K562 (cell line): Measurements from ENCODE around the gene RORC. TPM values are rescaled to one million over a fixed set of nuclear protein-coding genes. Genes with fewer than 3 reads are reported as not detected.

ENCODE experiments used
- ATAC-seq: fragments of 200-7000 bp; cut with Tn5 transposase; 3 replicates; pipeline ENCODE4 v1.9.1; 2020; ENCODE audit warnings: moderate library complexity
- BruUV-seq: library from RNA; stranded (reverse); fragments of 400-500 nt; replicated peaks from 2 replicates; lab custom pipeline; 2021; lab: Mats Ljungman, UMichigan
- CTCF ChIA-PET: fragments of 300-600 bp; formaldehyde crosslinking; extraction: SDS; loops from one replicate; lab custom pipeline; 2021; ENCODE audit warnings: low intra/inter-chr PET ratio; lab: Yijun Ruan, JAX
- POLR2A ChIA-PET: fragments of 300-600, 350-650 bp; sonication (Branson Sonifier 250); formaldehyde crosslinking; extraction: SDS; loops from one replicate; lab custom pipeline; 2021; ENCODE audit warnings: antibody characterized with exemption, inconsistent platforms; lab: Yijun Ruan, JAX
- DNase-seq, 4 experiments: peaks; one replicate each; pipeline versions ENCODE4 v3.0.0 to v3.0.0-alpha.2; 2011 to 2018; ENCODE audit warnings: low spot score in 3 of 4, mixed read lengths in 3 of 4; ENCODE audit errors: extremely low read depth in 1 of 4
- FAIRE-seq: peaks from 2 replicates; lab custom pipeline; 2011; peaks lifted over from hg19 to GRCh38; lab: Jason Lieb, UNC
- H2AFZ ChIP-seq: 2 replicates; pipeline ENCODE4 v1.6.0; 2011; ENCODE audit warnings: low read depth, low read length, control low read depth, inconsistent platforms
- H3K27ac ChIP-seq: fragments of 200-600 bp; 3 replicates; pipeline ENCODE4 v1.8.0; 2011; ENCODE audit warnings: low read depth, mild to moderate bottlenecking, control low read depth, inconsistent platforms, low read length, moderate library complexity, mixed read lengths; ENCODE audit errors: extremely low read depth
- H3K27me3 ChIP-seq, 2 experiments: fragments of 300-600 bp in 1 of 2; 2 replicates in 1 of 2; 3 replicates in 1 of 2; pipeline versions ENCODE4 v1.6.0 to v1.8.0; 2011; ENCODE audit warnings: inconsistent platforms in 2 of 2, low read length in 2 of 2, mild to moderate bottlenecking in 1 of 2, mixed read lengths in 1 of 2, moderate library complexity in 1 of 2; ENCODE audit not compliant: control insufficient read depth in 2 of 2, insufficient read depth in 2 of 2
- H3K36me3 ChIP-seq: fragments of 300-600 bp; 3 replicates; pipeline ENCODE4 v1.8.0; 2011; ENCODE audit warnings: mild to moderate bottlenecking, low read length, inconsistent platforms; ENCODE audit not compliant: control insufficient read depth, insufficient read depth
- H3K4me1 ChIP-seq, 2 experiments: fragments of 200-600 bp in 1 of 2; replicated peaks in 1 of 2; 2 replicates in 1 of 2; 3 replicates in 1 of 2; pipeline versions ENCODE4 v1.5.1 to v1.8.0; 2011; ENCODE audit warnings: inconsistent platforms in 2 of 2, low read length in 2 of 2, mild to moderate bottlenecking in 1 of 2, mixed read lengths in 1 of 2, moderate library complexity in 1 of 2; ENCODE audit not compliant: control insufficient read depth in 2 of 2, insufficient read depth in 2 of 2
- H3K4me2 ChIP-seq: 2 replicates; pipeline ENCODE4 v1.6.1; 2011; ENCODE audit warnings: low read length, control low read depth, inconsistent platforms, mixed read lengths; ENCODE audit not compliant: insufficient read depth
- H3K4me3 ChIP-seq: fragments of 200-600 bp; sonication (generic), shearing (Covaris generic); 2 replicates; pipeline ENCODE4 v1.5.1; 2016; ENCODE audit warnings: control low read depth, inconsistent platforms
- H3K79me2 ChIP-seq: fragments of 200-600 bp; 3 replicates; pipeline ENCODE4 v1.8.0; 2011; ENCODE audit warnings: low read length, inconsistent platforms; ENCODE audit not compliant: control insufficient read depth, insufficient read depth
- H3K9ac ChIP-seq, 2 experiments: 2 replicates each; pipeline versions ENCODE4 v1.6.0 to v1.6.1; 2011; ENCODE audit warnings: low read depth in 2 of 2, low read length in 2 of 2, control low read depth in 1 of 2, inconsistent platforms in 1 of 2, mild to moderate bottlenecking in 1 of 2, mixed read lengths in 1 of 2; ENCODE audit not compliant: insufficient read depth in 1 of 2
- H3K9me1 ChIP-seq: one replicate; pipeline ENCODE4 v1.6.0; 2011; ENCODE audit warnings: inconsistent platforms, mild to moderate bottlenecking, low read length, moderate library complexity; ENCODE audit not compliant: control insufficient read depth, insufficient read depth
- H3K9me3 ChIP-seq: replicated peaks from 2 replicates; pipeline ENCODE4 v1.5.1; 2011; ENCODE audit warnings: low read depth, low read length, inconsistent platforms; ENCODE audit not compliant: control insufficient read depth, insufficient read depth
- H4K20me1 ChIP-seq: replicated peaks from 2 replicates; pipeline ENCODE4 v1.6.1; 2011; ENCODE audit warnings: low read length, inconsistent platforms, mixed read lengths; ENCODE audit not compliant: control insufficient read depth, insufficient read depth
- FOSL1 ChIP-seq: fragments of 200-800 bp; sonication (Bioruptor generic); conservative IDR thresholded peaks from 2 replicates; pipeline ENCODE4 v1.6.1; 2016; ENCODE audit warnings: missing genetic modification characterization, missing compliant biosample characterization
- PTTG1 ChIP-seq: fragments of 450-650 bp; IDR thresholded peaks from 2 replicates; pipeline ENCODE4 v1.6.1; 2016; ENCODE audit warnings: low read depth, mild to moderate bottlenecking, missing genetic modification characterization, missing compliant biosample characterization
- WGBS: fragments of 100-300 bp; shearing (Covaris generic); methylation state at CpG from one replicate; pipeline ENCODE4 v1.1.6; 2016; ENCODE audit warnings: low coverage, mixed read lengths; ENCODE audit not compliant: insufficient coverage; ENCODE audit errors: missing lambda C conversion rate; 5-methylcytosine and 5-hydroxymethylcytosine counted together
- in situ Hi-C: fragments of 300-500 bp; cut with MboI; formaldehyde crosslinking; loops from 4 replicates; pipeline ENCODE4 v1.15.0; 2018; ENCODE audit warnings: inconsistent platforms, mixed read lengths
- intact Hi-C: fragments of 100-400 bp; cut with micrococcal nuclease; formaldehyde crosslinking; loops from 2 replicates; pipeline ENCODE4 v1.14.2; 2022
- polyA plus RNA-seq, 8 experiments: library from polyadenylated mRNA; depleted of rRNA in 4 of 8; stranded (reverse) in 5 of 8; unstranded in 3 of 8; fragments of >200 nt; fragmentation: Nextera tagmentation in 2 of 8; fragmentation: Illumina TruSeq in 1 of 8; extraction: Ambion mirVana in 2 of 8; extraction: Trizol in 1 of 8; gene quantifications; 2 replicates each; pipeline versions ENCODE4 v1.2.1 to v1.2.3, GENCODE V29; 2011 to 2014; ENCODE audit warnings: inconsistent platforms in 1 of 8, missing spikeins in 1 of 8
- total RNA-seq, 7 experiments: library from RNA; depleted of rRNA in 6 of 7; stranded (reverse); fragments of >200 nt in 6 of 7; fragmentation: Illumina TruSeq in 2 of 7; extraction: Trizol in 2 of 7; gene quantifications; 2 replicates each; pipeline versions ENCODE4 v1.2.1 to v1.2.3, GENCODE V29; 2011 to 2021; ENCODE audit warnings: low replicate concordance in 1 of 7
- TF ChIP-seq, protein P1 (sequence below), 2 experiments: fragments of 450-650 bp in 1 of 2; sonication (generic) in 1 of 2; formaldehyde crosslinking in 1 of 2; IDR thresholded peaks in 1 of 2; conservative IDR thresholded peaks in 1 of 2; 2 replicates each; pipeline versions ENCODE4 v1.6.1 to v1.8.1; 2016 to 2023; ENCODE audit warnings: mild to moderate bottlenecking in 2 of 2, moderate library complexity in 2 of 2, inconsistent platforms in 1 of 2, missing genetic modification reagents in 1 of 2
- TF ChIP-seq, protein P2 (sequence below): fragments of 250-450 bp; sonication (Bioruptor Pico); IDR thresholded peaks from 2 replicates; pipeline ENCODE4 v1.8.0; 2021; ENCODE audit warnings: mild to moderate bottlenecking, moderate library complexity
- TF ChIP-seq, protein P3 (sequence below): fragments of 450-650 bp; formaldehyde crosslinking; IDR thresholded peaks from 2 replicates; pipeline ENCODE4 v1.4.0; 2020; ENCODE audit warnings: mild to moderate bottlenecking, mixed read lengths

The RORC gene
- total and polyA plus RNA-seq, 9 of the 15 experiments (the other 6 are each of a cell fraction or from before 2014, with no cell fraction given) = not detected

DNA sequence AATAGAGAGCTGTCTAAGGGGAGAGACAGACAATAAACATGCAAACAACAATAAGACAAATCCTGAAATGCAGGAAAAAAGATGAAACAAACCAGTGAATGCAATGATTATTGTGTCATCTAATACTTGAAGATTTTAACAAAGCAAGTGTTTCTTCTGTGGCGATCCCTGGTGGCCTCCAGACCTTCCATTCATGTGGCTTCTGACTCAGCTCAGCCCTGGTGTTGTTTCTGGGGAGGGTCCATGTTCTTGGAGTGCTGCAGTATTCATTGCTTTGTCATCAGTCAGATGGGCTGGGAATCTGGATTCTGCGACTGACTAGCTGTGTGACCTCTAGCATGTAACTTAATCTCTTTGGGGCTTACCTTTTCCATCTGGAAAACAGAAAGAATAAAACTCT lies 9.5 kb upstream of the RORC start:
- POLR2A ChIA-PET = no interaction called here
- intact Hi-C loops = no loop called here

More for the DNA sequence above, 9.5 kb upstream of the RORC start:
- Histone ChIP-seq H2AFZ (no peak overlapping the region), H4K20me1 (no peaks in the 10 kb centered on the region), H3K9me1 (no peaks in the 10 kb centered on the region), H3K9ac (no peak overlapping the region), H3K36me3 (no peaks in the 10 kb centered on the region), H3K27ac (no peak overlapping the region)
- DNase-seq (no peak), ATAC-seq (no peak)
- in situ Hi-C loops = no loop called here
- no TSS peak for BruUV-seq
- CTCF ChIA-PET = no interaction called here
- 0% methylated on average over 2 of the region's 2 CpGs for WGBS
- TF ChIP-seq PTTG1 (tag) (no peak), FOSL1 (tag) (peak; percentile 74)
- TF ChIP-seq, protein P1, sequence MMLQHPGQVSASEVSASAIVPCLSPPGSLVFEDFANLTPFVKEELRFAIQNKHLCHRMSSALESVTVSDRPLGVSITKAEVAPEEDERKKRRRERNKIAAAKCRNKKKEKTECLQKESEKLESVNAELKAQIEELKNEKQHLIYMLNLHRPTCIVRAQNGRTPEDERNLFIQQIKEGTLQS (IDR thresholded peaks at IDR 0.05) = peak; percentile 12; the same call in 1 of the 2 replicates
- TF ChIP-seq, protein P1 (CRISPR knock-in tag; conservative IDR thresholded peaks at IDR 0.05) = no peak
- TF ChIP-seq, protein P2, sequence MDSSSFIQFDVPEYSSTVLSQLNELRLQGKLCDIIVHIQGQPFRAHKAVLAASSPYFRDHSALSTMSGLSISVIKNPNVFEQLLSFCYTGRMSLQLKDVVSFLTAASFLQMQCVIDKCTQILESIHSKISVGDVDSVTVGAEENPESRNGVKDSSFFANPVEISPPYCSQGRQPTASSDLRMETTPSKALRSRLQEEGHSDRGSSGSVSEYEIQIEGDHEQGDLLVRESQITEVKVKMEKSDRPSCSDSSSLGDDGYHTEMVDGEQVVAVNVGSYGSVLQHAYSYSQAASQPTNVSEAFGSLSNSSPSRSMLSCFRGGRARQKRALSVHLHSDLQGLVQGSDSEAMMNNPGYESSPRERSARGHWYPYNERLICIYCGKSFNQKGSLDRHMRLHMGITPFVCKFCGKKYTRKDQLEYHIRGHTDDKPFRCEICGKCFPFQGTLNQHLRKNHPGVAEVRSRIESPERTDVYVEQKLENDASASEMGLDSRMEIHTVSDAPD (CRISPR knock-in tag) = no peak
- TF ChIP-seq, protein P3, sequence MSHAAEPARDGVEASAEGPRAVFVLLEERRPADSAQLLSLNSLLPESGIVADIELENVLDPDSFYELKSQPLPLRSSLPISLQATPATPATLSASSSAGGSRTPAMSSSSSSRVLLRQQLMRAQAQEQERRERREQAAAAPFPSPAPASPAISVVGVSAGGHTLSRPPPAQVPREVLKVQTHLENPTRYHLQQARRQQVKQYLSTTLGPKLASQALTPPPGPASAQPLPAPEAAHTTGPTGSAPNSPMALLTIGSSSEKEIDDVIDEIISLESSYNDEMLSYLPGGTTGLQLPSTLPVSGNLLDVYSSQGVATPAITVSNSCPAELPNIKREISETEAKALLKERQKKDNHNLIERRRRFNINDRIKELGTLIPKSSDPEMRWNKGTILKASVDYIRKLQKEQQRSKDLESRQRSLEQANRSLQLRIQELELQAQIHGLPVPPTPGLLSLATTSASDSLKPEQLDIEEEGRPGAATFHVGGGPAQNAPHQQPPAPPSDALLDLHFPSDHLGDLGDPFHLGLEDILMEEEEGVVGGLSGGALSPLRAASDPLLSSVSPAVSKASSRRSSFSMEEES = no peak
- TF ChIP-seq, all 486 proteins: peak for 2
- peaks cover 4 to 18% of the 10 kb centered on the region in 2 experiments; a peak in 4 of 5 replicates for H3K4me1 ChIP-seq
- no peak overlapping the region for H3K4me3 ChIP-seq
- no peak overlapping the region for H3K4me2 ChIP-seq
- FAIRE-seq = no peak
- H3K9me3 ChIP-seq = no peaks in the 10 kb centered on the region
- H3K79me2 ChIP-seq = no peaks in the 10 kb centered on the region
- peaks cover 4 to 12% of the 10 kb centered on the region in 2 experiments; a peak in 3 of 5 replicates for H3K27me3 ChIP-seq
